GM13976 (cell line): ENCODE data around the gene CTTNBP2.

Experiments
- DNase-seq: peaks from one replicate; pipeline ENCODE4 v3.0.0; 2012; ENCODE audit warnings: low spot score
- CTCF ChIP-seq: IDR thresholded peaks from 2 replicates; pipeline ENCODE4 v1.5.1; 2012; ENCODE audit warnings: borderline replicate concordance, mild to moderate bottlenecking; ENCODE audit not compliant: insufficient read depth; ENCODE audit errors: extremely low read depth, missing control alignments, control extremely low read depth
- in situ Hi-C: fragments of 300-500 bp; cut with MboI; formaldehyde crosslinking; loops from one replicate; pipeline ENCODE4 v1.12.0; 2022; ENCODE audit warnings: low sequenced_read_pairs, mixed read lengths, inconsistent platforms; ENCODE audit not compliant: unreplicated experiment

Gene CTTNBP2

DNA sequence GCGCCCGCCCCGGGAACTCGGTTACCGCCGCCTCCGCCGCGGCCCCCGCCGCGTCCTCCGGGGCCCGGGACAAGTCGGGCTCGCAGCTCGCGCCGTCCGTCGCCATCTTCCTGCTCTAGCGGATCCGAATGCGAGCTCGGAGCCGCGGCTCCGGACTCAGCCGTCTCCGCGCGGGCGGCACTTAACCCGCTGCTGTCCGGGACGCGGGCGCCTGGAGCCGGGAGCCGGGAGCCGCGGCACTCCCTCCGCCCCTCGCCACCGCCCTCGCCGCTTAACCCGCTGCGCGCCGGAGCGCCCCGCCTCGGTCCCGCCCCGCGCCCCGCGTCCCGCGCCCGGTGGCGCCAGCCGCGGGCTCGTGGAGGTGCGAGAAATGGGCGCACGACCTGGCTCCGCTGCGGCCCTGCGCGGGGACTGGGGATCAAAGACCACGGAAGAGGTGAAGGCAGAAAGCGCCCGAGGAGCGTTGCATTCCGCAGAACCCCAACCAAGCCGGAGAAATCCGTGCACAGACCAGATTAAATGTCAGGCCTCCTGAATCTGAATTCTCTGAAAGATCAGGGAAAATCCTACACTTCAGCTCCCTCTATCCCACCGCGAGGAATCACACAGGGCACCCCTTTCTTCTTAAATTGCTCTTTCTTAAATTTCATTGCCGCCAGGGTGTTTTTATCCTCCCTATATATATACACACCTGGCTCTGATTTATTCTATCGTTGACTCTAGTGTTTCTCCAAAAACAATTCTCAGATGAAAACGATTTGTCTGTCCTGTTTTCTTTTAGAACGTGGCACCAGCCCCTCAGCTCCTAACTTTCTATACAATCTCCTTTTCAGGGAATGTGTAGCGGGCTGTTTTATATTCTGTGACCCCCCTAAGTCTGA is at the start of gene CTTNBP2:
Gene CTTNBP2 (minus strand): TSS at position 132 of the 881 bp plus-strand sequence. CDS start 26 bp downstream, at position 106.
- in situ Hi-C loops: no loop called here
- TF ChIP-seq CTCF: no peak
- peak; percentile 44 for DNase-seq

- DNase-seq: no peak
- in situ Hi-C loops: no loop called here
- TF ChIP-seq CTCF: no peak
Observed at GRCh38 chr7:117916309-117916708, 43.1 kb upstream of the CTTNBP2 start.

GRCh38 chr7:117912421-117912820 is 39.2 kb upstream of the CTTNBP2 start:
- no peak for DNase-seq
- TF ChIP-seq CTCF: no peak
- in situ Hi-C loops: no loop called here

DNA sequence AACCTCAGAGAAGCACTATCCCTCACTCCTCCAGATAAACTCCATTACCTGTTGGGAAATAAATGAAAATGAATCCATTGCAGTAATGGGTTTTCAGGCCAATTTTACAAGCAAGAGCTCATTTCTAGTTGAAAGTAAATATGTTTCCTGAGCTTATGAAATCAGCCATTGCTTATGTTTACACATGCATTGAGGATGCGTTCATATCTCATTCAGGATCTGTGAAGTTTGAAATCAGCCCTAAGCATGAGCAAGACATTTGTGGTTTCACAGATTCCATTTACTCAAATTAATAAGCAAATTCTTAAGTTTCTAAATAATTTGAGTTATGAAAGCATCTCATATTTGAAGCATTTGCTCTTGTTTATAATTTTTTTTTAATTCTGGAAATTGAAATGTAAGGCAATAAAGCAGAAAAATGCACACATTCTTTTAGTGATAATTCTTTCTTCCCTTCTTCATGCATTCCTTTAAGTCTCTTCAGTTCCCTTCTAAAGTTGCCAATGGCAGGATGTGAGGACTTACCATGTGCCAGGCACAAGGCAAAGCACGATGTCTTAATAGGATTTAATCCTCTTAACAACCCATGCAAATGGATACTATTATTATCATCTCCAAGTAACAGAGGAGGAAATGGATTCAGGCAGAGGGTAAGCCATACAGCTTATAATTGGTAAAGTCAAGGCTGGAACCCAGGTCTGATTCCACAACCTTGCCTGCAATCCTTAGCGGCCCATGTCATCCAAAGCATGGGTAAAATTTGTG is 35.0 kb upstream of the CTTNBP2 start:
- in situ Hi-C loops: no loop called here
- no peak for TF ChIP-seq CTCF
- no peak for DNase-seq

DNA sequence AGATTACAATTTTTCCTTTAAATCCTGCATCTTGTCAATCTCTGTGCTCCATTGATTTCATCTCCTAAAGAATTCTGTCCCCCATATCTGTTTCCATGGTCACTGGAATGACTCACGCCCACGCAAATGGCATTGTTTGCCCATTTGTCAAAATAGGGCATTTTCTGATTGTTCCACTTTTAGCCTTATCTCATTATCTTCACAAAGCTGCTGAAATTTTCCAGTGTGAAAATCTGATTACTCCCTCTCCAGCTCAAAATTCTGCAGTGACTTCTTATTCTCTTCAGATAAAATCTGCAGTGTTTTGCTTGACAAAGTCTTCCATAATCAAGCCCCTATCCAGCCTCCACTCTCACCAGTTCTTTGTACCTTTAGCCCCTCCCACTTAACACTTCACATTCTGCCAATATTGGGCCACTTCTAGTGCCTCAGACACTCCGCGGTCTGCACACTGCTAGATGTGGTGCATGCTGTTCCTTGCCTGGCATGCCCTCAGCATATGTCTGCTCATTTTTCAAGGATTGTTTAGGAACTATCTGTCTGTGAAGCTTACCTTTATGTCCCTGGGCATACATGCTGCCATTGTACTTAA is 33.9 kb upstream of the CTTNBP2 start:
- in situ Hi-C loops: no loop called here
- no peak for DNase-seq
- no peak for TF ChIP-seq CTCF

GRCh38 chr7:117902314-117902889 is 29.2 kb upstream of the CTTNBP2 start:
- TF ChIP-seq CTCF: no peak
- in situ Hi-C loops: no loop called here

More at GRCh38 chr7:117902314-117902889, 29.2 kb upstream of the CTTNBP2 start:
- no peak for DNase-seq
